ENCODE data around the gene CANT1.
"Not testable (repeated sequence)": the region's sequence is repeated elsewhere in the genome, so short reads cannot be mapped to it uniquely, and the experiment has no call there.

Gene CANT1

DNA sequence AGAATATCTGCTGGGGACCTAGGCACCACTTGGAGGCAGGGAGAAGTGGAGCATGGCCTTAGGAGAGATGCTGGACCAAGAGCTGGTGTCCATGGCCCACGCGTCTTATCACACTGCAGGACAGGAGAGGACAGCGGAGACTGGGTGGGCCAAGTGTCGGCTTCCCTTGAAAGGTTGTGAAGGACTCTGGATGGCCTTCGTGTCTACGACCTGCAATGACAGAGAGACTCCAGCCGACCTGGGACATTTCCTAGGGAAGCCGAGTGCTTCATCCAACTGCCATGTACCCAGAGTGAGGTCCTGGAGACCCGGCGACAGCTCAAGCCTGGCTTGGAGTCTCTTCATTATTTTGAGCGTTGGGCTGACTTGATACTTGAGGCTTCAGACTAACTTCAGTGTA lies 34.9 kb upstream of the CANT1 start:
- in situ Hi-C loops (cut with MboI; ENCODE audit: low pct_unique_long_range_greater_than_20kb, low sequenced_read_pairs): no loop called here
- DNase-seq: no peak

DNA sequence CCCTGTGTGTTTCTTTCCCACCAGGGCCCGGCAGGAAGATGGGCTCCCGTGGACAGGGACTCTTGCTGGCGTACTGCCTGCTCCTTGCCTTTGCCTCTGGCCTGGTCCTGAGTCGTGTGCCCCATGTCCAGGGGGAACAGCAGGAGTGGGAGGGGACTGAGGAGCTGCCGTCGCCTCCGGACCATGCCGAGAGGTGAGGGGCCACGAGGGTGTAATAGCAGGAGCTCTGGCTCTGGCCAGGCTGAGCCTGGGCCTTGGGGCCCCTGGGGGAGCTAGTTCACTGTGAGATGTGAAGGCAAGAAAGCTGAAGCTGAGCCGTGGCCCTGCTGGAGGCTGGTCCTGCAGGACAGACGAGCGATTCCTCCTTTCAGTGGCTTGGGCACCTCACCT lies 34.4 kb upstream of the CANT1 start:
- in situ Hi-C loops (cut with MboI; ENCODE audit: low pct_unique_long_range_greater_than_20kb, low sequenced_read_pairs): no loop called here

DNA sequence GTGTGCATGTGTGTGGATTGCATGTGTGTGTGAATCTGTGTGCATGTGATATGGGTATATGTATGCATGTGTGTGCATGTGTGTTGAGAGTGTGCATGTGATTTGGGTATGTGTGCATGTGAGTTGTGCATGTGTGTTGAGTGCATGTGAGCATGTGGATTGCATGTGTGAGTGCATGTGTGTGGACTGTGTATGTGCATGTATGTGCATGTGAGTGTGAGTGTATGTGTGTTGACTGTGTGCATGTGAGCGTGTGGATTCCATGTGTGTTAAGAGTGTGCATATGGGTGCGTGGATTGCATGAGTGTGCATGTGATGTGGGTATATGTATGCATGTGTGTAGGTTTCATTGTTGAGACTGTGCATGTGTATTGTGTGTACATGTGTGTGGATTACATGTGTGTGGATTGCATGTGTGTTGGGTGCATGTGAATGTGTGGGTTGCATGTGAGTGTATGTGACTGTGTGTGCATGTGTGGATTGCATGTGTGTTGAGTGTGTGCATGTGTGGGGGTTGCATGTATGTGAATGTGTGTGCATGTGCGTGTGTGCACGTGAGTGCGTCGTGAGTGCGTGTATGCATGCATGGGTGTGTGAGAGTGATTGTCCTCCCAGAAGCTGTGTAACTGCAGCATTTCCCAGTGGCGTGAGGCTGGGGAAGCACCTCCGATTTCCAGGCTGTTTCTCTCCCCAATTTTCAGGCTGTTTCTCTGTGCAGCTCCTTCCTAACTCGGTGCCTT lies 33.8 kb upstream of the CANT1 start:
- in situ Hi-C loops (cut with MboI; ENCODE audit: low pct_unique_long_range_greater_than_20kb, low sequenced_read_pairs): no loop called here
- DNase-seq: no peak

More for the DNA sequence above, 34.4 kb upstream of the CANT1 start:
- no peak for DNase-seq

DNA sequence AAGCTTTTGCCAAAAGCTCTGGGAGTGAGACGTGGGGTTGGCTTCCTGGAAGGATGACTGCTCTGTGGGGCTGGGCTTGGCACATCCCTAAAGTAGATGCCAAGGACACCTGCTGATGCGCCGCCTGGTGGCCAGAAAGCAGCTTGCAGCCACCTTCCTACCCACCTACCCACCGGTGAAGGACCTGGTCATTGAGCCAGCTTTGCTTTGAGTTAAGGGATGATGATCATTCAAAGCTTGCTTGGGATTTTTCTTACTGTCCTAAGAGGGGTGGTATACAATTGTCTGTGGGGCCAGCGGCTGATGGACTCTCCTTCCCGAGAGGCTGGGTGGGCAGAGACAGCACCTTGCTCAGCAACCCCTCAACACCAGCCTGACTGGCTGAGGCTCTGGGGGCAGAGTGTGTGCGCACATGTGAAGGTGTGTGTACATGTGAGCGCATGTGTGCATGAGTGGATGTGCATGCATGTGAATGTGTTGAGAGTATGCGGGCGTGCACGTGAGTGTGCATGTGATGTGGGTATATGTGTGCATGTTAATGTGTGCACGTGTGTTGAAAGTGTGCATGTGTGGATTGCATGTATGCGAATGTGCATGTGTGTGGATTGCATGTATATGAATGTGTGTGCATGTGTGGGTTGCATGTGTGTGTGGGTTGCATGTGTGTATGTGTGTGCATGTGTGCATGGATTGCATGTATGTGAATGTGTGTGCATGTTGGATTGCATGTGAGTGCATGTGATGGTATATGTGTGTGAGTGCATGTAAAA lies 33.0 kb upstream of the CANT1 start:
- DNase-seq: peak; percentile 66
- in situ Hi-C loops (cut with MboI; ENCODE audit: low pct_unique_long_range_greater_than_20kb, low sequenced_read_pairs): no loop called here

DNA sequence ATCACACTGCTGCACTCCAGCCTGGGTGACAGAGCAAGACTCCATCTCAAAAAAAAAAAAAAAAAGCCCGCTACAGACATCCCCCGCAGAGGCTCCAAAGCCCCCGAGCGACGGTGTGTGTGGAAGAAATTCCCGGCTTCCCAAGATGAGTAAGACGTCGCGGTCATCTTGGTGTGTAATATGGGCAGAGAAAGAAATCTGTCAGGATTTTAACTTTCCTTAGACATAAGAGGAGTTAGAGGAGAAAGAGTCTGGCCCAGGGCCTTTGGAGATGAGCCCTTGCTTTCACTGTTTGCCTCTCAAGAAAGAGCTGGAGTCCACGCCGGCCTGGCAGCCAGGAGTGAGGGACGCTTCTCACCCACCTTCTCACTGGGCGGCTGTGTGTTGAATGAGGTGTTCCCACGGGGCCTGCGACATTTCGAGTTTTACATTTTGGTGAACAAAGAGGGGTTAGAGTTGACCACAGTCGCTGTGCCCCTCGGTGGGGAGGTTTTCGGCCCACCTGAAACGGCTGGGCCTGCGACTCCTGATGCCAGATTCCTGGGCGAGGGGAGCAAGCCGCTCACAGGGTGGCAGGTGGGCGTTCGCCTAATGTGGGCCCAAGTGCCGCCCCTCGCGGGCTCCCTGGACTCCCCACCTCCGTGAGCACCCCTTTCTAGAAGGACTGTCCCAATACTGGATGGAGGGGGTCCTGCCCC lies 32.3 kb upstream of the CANT1 start:
- DNase-seq: no peak
- in situ Hi-C loops (cut with MboI; ENCODE audit: low pct_unique_long_range_greater_than_20kb, low sequenced_read_pairs): no loop called here

DNA sequence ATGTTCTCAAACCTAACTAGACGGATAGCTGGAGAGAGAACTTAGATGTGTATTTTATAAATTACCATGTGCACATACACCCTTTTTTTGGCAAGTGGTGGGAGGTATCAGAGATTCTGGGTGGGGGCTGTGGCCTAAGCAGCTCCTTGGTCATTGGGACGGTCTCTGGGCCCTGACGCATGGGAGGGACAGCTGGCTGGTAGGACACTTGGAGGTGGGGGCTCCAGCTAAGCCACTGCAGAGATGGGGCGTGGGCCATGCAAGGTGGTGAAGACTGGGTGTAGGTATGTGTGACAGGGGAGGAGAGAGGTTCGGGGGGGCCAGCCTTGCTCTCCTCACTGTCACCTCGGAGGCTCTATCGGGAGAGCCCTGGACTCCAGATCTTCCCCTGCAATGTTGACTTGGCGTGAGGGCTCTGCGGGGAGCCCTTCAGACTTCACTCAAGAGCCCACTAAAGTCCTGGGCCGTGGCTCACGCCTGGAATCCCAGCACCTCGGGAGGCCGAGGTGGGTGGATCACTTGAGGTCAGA lies 31.5 kb upstream of the CANT1 start:
- no peak for DNase-seq
- in situ Hi-C loops (cut with MboI; ENCODE audit: low pct_unique_long_range_greater_than_20kb, low sequenced_read_pairs): no loop called here

DNA sequence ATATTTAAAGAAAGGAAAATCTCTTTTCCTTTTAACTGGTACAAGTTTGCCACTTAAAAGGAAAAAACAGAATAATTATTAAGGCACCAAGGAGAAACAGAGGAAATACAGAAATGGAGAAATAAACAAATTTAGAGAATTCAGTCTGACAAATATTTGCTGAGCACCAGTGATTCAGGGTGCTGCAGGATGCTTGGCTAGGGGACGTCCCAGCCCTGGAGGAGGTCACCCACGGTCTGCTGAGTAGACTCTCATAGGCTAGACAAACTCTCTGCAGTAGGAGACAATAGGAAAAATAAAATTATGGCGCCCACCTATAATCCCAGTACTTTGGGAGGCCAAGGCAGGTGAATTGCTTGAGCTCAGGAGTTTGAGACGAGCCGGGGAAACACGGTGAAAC lies 30.3 kb upstream of the CANT1 start:
- in situ Hi-C loops (cut with MboI; ENCODE audit: low pct_unique_long_range_greater_than_20kb, low sequenced_read_pairs): no loop called here
- DNase-seq: no peak

DNA sequence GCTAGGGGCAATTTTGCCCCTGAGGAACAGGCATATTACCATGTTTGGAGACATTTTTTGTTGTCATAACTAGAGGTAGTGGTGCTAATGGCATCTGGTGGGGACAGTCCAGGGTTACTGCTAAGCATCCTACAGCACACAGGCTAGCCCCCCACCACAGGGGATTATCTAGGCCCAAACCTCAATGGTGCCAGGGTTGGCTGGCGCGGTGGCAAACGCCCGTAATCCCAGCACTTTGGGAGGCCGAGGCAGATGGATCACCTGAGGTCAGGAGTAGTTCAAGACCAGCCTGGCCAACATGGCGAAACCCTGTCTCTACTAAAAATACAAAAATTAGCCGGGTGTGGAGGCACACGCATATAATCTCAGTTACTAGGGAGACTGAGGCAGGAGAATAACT lies 29.6 kb upstream of the CANT1 start:
- in situ Hi-C loops (cut with MboI; ENCODE audit: low pct_unique_long_range_greater_than_20kb, low sequenced_read_pairs): no loop called here
- no peak for DNase-seq

DNA sequence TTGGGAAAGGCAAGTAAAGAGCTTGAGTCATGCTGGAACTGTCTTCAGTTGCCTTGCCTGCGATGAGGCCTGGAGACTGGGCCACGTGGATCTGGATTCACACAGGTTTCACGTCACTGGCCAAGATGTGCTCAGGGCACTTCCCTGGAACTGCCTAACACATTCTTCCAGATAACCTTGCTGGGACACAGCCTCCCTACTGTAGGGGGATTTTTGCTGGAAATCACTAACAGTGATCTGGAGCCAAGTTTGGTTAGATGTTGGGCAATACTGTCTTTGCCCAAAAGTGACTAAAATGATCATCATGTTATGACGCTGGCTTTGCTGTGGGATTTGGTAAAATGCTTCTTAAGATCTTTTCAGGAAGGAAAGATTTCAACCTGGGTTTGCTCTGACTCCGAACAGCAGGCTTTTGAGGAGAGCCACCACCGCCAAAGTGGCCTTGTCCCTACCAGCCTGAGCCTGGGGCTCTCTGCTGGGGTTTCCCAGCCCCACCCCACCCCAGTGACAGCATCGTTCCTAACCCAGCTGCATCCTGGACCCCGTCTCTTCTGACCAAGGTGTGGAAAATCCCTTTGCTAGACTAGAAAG lies 29.1 kb upstream of the CANT1 start:
- in situ Hi-C loops (cut with MboI; ENCODE audit: low pct_unique_long_range_greater_than_20kb, low sequenced_read_pairs): no loop called here
- no peak for DNase-seq

DNA sequence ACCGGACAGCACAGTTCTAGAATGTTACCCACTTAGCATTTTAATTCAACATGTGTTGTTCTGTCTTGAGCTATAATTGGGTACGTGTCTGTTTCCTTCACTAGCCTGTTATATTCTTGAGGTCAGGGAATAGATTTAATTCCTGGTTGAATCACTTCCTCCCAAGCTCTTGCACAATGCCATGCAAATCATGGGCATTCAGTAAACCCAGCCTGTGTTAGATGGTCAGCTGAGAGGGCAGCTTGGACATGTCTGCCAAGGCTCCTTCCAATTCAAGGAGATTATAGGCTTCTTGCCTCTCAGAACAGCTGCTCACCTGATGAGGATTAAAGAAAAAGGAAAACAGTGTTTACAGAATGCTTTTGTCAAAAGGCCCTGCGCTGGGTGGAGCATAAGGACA lies 27.0 kb upstream of the CANT1 start:
- no peak for DNase-seq

DNA sequence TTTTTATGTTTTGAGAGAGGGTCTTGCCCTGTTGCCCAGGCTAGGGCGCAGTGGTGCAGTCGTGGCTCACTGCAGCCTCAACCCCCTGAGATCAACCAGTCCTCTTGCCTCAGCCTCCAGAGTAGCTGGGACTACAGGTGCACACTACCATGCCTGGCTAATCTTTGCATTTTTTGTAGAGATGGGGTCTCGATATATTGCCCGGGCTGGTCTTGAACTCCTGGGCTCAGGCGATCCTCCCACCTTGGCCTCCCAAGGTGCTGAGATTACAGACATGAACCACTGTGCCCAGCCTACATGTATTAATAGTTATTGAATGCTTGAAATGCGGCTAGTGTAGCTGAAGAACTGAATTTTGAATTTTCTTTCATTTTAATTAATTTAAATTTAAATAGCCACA lies 26.6 kb upstream of the CANT1 start:
- no peak for DNase-seq
- in situ Hi-C loops (cut with MboI; ENCODE audit: low pct_unique_long_range_greater_than_20kb, low sequenced_read_pairs): no loop called here

More for the DNA sequence above, 27.0 kb upstream of the CANT1 start:
- in situ Hi-C loops (cut with MboI; ENCODE audit: low pct_unique_long_range_greater_than_20kb, low sequenced_read_pairs): no loop called here

DNA sequence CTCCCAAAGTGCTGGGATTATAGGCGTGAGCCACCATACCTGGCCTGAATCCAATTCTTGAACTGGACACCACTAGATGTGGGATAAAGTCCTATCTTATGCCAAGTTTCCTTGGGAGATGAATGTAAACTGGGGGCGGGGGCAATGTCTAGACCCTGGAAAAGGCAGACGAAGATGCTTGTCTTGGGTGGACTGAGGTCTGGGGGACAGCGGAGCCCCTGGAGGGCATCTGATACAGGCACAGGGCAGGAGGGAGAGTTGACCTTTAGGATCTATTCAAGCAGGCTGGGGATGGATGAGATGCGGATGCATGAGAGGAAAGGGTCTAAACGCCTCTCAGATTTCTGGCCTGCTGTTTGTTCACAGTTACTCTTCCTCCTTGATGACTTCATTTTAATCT lies 26.1 kb upstream of the CANT1 start:
- DNase-seq: no peak
- in situ Hi-C loops (cut with MboI; ENCODE audit: low pct_unique_long_range_greater_than_20kb, low sequenced_read_pairs): no loop called here

DNA sequence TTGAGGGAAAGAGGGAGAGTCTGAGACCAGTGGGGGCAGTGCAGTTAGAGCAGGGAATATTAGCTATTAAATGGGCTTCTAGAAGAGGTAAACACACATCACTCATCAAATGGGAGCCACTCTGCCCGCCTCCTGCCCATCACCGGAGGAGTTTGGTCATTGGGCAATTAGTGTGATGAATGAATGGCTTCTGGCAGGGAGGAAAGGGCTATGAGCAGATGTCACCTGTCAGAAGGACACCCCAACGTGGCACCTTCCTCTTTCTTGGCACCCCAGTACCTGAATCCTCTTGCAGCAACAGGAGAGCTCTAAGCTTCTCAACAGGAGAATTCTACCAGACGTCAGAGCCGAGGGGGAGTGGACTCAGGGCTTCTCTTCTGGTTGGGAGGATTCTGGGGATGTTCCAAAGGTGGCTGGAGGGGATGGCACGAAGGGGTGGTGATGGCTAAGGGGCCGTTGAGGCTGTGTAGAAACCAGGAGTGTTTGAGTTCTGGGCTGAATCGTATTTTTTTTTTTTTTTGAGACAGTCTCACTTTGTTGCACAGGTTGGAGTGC lies 25.4 kb upstream of the CANT1 start:
- in situ Hi-C loops (cut with MboI; ENCODE audit: low pct_unique_long_range_greater_than_20kb, low sequenced_read_pairs): no loop called here
- no peak for DNase-seq

DNA sequence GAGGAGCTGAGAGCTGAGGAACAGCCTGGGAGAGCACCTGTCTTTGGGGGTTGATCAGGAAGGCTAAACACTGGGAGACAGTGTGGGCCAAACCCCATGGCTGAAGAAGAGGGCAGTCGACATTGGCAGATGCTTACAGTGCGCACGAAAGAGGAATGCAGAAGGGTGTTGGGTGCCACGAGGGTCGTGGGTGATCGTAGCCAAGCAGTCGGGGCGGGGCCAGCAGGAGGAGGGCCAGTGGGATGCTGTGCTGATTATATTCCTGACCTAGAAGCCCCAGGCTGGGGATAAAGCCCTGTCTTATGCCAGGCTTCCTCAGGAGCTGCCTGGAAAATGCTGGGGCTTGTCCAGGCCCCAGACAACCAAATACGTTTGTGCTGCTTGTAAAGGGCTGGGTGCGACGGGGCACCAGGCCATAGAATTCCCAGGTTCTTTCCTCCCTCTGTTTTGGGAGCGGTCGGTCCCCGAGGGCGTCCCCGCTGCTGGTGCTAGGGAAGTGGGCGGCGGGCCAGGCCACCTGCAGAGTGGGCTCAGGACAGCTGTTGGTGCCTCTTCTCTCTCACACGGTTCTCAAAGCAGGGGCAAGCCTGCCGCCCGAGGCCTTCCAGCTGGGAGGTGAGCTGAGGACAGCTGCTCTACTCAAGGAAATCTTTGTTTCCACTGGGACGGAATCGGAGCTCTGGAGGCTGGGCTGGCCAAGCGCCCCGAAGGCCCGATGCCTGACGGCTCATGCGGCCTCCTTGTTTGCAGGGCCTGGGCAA lies 24.4 kb upstream of the CANT1 start:
- DNase-seq: no peak

DNA sequence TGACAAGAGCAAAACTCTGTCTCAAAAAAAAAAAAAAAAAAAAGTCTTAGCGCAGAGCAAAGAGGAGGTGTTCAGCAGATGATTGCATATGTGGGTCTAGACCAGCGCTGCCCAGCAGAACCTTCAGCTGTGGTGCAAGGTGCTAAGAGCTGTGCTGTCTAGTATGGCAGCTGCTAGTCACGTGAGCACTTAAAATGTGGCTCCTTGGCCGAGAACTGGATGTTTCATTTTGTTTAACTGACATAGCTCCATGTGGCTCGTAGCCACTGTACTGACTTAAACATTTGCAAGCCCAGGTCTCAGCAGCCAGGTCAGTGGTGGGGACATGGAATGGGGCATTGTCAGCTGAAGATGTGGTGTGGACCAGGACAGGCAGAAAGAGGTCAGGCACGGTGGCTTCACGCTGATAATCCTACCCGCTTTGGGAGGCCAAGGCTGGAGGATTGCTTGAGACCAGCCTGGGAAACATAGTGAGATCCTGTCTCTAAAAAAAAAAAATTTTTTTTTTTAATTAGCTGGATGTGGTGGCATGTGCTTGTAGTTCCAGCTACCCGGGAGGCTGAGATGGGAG lies 23.6 kb upstream of the CANT1 start:
- in situ Hi-C loops (cut with MboI; ENCODE audit: low pct_unique_long_range_greater_than_20kb, low sequenced_read_pairs): no loop called here
- DNase-seq: no peak

More for the DNA sequence above, 24.4 kb upstream of the CANT1 start:
- in situ Hi-C loops (cut with MboI; ENCODE audit: low pct_unique_long_range_greater_than_20kb, low sequenced_read_pairs): no loop called here

DNA sequence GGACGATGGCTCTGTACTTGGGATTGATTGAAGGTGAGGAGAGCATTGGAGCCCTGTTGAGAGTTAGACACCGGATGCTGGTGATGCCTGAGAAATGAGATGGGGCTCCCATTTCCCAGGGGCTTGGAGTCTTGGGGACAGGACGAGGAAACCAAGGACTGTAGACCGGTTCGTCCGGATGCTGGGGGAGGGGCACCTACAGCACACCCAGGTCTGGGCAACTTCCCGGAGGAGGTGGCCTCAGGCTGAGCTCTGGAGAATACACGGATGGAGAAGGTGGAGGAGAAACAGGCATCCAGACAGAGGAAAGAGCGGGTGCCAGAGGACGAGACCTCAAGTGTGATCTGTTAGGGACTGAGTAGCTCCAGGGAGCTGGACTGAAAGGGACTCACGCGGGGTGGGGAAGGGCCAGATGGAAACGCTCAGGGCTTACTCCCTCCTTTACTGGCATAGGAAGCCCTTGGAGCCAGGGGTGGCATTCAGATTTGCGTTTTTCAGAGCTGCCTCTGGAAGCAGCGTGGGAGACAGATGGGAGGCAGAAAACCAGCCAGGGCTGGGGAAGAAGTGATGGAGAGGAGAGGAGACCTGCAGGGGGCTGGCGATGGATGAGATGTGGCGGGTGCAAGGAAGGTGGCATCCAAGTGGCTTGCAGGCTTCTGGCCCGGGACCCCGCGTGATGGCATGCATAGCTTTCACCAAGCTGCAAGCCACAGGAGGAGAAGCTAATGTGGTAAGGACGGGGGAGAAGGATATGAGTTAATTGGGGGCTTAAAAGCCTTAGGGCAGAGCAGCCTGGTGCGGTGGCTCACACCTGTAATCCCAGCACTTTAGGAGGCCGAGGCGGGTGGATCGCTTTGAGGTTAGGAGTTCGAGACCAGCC lies 22.7 kb upstream of the CANT1 start:
- in situ Hi-C loops (cut with MboI; ENCODE audit: low pct_unique_long_range_greater_than_20kb, low sequenced_read_pairs): no loop called here
- DNase-seq: no peak

DNA sequence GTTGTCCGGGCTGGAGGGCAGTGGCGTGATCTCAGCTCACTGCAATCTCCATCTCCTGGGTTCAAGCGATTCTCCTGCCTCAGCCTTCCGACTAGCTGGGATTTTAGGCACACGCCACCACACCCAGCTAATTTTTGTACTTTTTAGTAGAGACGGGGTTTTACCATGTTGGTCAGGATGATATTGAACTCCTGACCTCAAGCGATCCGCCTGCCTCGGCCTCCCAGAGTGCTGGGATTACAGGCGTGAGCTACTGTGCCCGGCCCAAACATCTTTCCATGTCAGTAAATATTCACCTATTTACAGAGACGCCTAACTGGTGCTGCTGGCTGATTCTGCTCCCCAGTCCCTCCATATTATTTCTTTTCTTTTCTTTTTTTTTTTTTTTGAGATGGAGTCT lies 21.1 kb upstream of the CANT1 start:
- in situ Hi-C loops (cut with MboI; ENCODE audit: low pct_unique_long_range_greater_than_20kb, low sequenced_read_pairs): not testable (repeated sequence)

More for the DNA sequence above, 21.1 kb upstream of the CANT1 start:
- DNase-seq: not testable (repeated sequence)
